ENCODE results near the gene GPR148.

DNA sequence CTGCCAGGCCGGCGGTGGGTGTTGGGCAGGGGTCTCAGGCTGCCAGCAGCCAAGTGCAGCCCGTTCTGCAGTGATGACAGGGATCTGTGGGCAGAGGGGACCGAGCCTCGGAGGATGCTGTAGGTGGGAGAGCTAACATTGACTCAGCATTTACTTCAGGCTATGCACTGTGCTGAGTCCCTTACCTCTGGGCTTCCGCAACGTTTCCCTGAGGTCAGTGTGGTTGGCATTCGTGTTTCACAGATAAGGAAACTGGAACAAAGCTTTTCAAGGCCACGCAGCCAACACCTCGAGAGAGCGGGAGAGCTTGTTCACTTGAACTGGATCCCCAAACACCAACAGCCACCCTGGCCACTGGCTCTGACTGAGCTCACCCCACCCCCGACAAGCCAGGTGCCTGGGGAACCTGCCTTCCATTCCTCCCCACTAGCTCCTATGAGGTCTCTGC is 839 bp upstream of the GPR148 start:
- TF ChIP-seq EZH2 (IDR thresholded peaks at IDR 0.05; ENCODE audit: insufficient read depth, poor library complexity, severe bottlenecking) (no peak), EZH2phosphoT487 (IDR thresholded peaks at IDR 0.05; ENCODE audit: insufficient read depth, low read depth) (no peak)

Data from GM23248 (cell line).